GM12878 (cell line): ENCODE results near the gene CS. TPM values are rescaled to one million over a fixed set of nuclear protein-coding genes. Genes with fewer than 3 reads are reported as not detected.

Source experiments
- ATAC-seq: fragments of 200-7000 bp; cut with Tn5 transposase; 3 replicates; pipeline ENCODE4 v1.9.1; 2020; ENCODE audit warnings: mild to moderate bottlenecking, moderate library complexity
- BruUV-seq: library from RNA; stranded (reverse); fragments of 400-500 nt; replicated peaks from 2 replicates; lab custom pipeline; 2021; lab: Mats Ljungman, UMichigan
- CTCF ChIA-PET: fragments of 300-600 bp; sonication (Branson Sonifier 250); formaldehyde crosslinking; extraction: SDS; loops from one replicate; lab custom pipeline; 2021; ENCODE audit warnings: inconsistent platforms; lab: Yijun Ruan, JAX
- POLR2A ChIA-PET: fragments of 350-600 bp; formaldehyde crosslinking; extraction: SDS; loops from one replicate; lab custom pipeline; 2021; ENCODE audit warnings: inconsistent platforms; lab: Charles Lee
- RAD21 ChIA-PET: fragments of 300-600 bp; sonication (Branson Sonifier 250); formaldehyde crosslinking; loops from one replicate; lab custom pipeline; 2023; ENCODE audit warnings: antibody characterized with exemption; ENCODE audit not compliant: unreplicated experiment; lab: Charles Lee
- SMC1A ChIA-PET: fragments of 300-600 bp; sonication (Branson Sonifier 250); formaldehyde crosslinking; loops from one replicate; lab custom pipeline; 2023; ENCODE audit not compliant: unreplicated experiment, uncharacterized antibody; lab: Charles Lee
- DNase-seq: peaks from one replicate; pipeline ENCODE4 v3.0.0-alpha.2; 2011; ENCODE audit warnings: low read depth, low spot score
- FAIRE-seq: peaks from 3 replicates; lab custom pipeline; 2011; peaks lifted over from hg19 to GRCh38; lab: Jason Lieb, UNC
- H2AFZ ChIP-seq: 2 replicates; pipeline ENCODE4 v1.6.0; 2011; ENCODE audit warnings: low read depth, low read length, control low read depth; ENCODE audit not compliant: control insufficient read depth
- H3K27ac ChIP-seq: 2 replicates; pipeline ENCODE4 v1.5.1; 2011; ENCODE audit warnings: control low read depth; ENCODE audit not compliant: control insufficient read depth, insufficient read depth
- H3K27me3 ChIP-seq, 2 experiments: replicated peaks in 1 of 2; 2 replicates each; pipeline versions ENCODE4 v1.6.0 to v1.6.1; 2011; ENCODE audit warnings: low read length in 1 of 2; ENCODE audit not compliant: control insufficient read depth in 2 of 2, insufficient read depth in 2 of 2
- H3K36me3 ChIP-seq, 2 experiments: 2 replicates each; pipeline ENCODE4 v1.5.1; 2011; ENCODE audit warnings: low read length in 1 of 2; ENCODE audit not compliant: control insufficient read depth in 2 of 2, insufficient read depth in 2 of 2
- H3K4me1 ChIP-seq: 2 replicates; pipeline ENCODE4 v1.6.1; 2011; ENCODE audit warnings: mild to moderate bottlenecking, low read length, moderate library complexity, mixed read lengths; ENCODE audit not compliant: control insufficient read depth, insufficient read depth
- H3K4me2 ChIP-seq: 2 replicates; pipeline ENCODE4 v1.6.0; 2011; ENCODE audit warnings: control low read depth; ENCODE audit not compliant: control insufficient read depth, insufficient read depth
- H3K4me3 ChIP-seq: fragments of 200-600 bp; sonication (generic); 2 replicates; pipeline ENCODE4 v1.5.1; 2016
- H3K79me2 ChIP-seq: 2 replicates; pipeline ENCODE4 v1.6.0; 2011; ENCODE audit warnings: low read length; ENCODE audit not compliant: control insufficient read depth, insufficient read depth
- H3K9ac ChIP-seq: 2 replicates; pipeline ENCODE4 v1.8.0; 2011; ENCODE audit warnings: low read length, control low read depth, mixed read lengths; ENCODE audit not compliant: control insufficient read depth, insufficient read depth
- H3K9me3 ChIP-seq: replicated peaks from 3 replicates; pipeline ENCODE4 v1.5.1; 2011; ENCODE audit warnings: mild to moderate bottlenecking, low read length; ENCODE audit not compliant: control insufficient read depth, insufficient read depth
- H4K20me1 ChIP-seq: 2 replicates; pipeline ENCODE4 v1.6.0; 2011; ENCODE audit not compliant: control insufficient read depth, insufficient read depth
- ATF7 ChIP-seq: fragments of 450-650 bp; IDR thresholded peaks from 2 replicates; pipeline ENCODE4 v1.6.1; 2016; ENCODE audit warnings: low read depth, mild to moderate bottlenecking
- HDAC2 ChIP-seq: fragments of 200-600 bp; sonication (generic); IDR thresholded peaks from 2 replicates; pipeline ENCODE4 v1.6.1; 2017
- WGBS: methylation state at CpG from one replicate; pipeline ENCODE4 v1.1.6; 2016; ENCODE audit warnings: low lambda C conversion rate; ENCODE audit not compliant: insufficient replicate concordance, insufficient coverage; ENCODE audit errors: missing lambda C conversion rate; 5-methylcytosine and 5-hydroxymethylcytosine counted together
- in situ Hi-C: fragments of 300-500 bp; cut with MboI; formaldehyde crosslinking; loops from 9 replicates; pipeline ENCODE4 v1.14.3; 2018; ENCODE audit warnings: mixed read lengths
- intact Hi-C: fragments of 100-400 bp; cut with micrococcal nuclease; formaldehyde crosslinking; loops from one replicate; pipeline ENCODE4 v1.14.2; 2022; ENCODE audit not compliant: unreplicated experiment
- polyA plus RNA-seq, 11 experiments: library from polyadenylated mRNA; depleted of rRNA in 4 of 11; unstranded in 6 of 11; stranded (reverse) in 5 of 11; fragments of >200 nt; fragmentation: Nextera tagmentation in 4 of 11; fragmentation: Illumina TruSeq in 1 of 11; extraction: Ambion mirVana in 4 of 11; extraction: Trizol in 1 of 11; gene quantifications; 1 replicate in 1 of 11; 2 replicates in 10 of 11; pipeline versions ENCODE4 v1.2.1 to v1.2.3, GENCODE V29; 2011 to 2016; ENCODE audit warnings: inconsistent platforms in 2 of 11, missing spikeins in 2 of 11, low read depth in 1 of 11
- total RNA-seq, 4 experiments: library from RNA; depleted of rRNA in 3 of 4; stranded (reverse); fragments of >200 nt in 3 of 4; fragmentation: Illumina TruSeq in 1 of 4; extraction: Trizol in 1 of 4; gene quantifications; 2 replicates each; pipeline versions ENCODE4 v1.2.1 to v1.2.3, GENCODE V29; 2013 to 2021
- TF ChIP-seq, protein P1 (sequence below): IDR thresholded peaks from 2 replicates; pipeline ENCODE4 v1.6.1; 2012; ENCODE audit warnings: low read depth, low read length, improper control_type of control experiment
- TF ChIP-seq, protein P2 (sequence below): fragments of 450-650 bp; IDR thresholded peaks from 2 replicates; pipeline ENCODE4 v1.6.1; 2016; ENCODE audit warnings: mild to moderate bottlenecking

CS gene
- total and polyA plus RNA-seq, 10 of the 15 experiments (the other 5 are each of a cell fraction or from before 2014, with no cell fraction given): 64.9 to 276 (median 139) TPM

GRCh38 chr12:56298828-56299227, 1.3 kb downstream of the CS start:
- Histone ChIP-seq H4K20me1 (no peaks in the 10 kb centered on the region), H3K4me2 (peak overlapping the region; percentile 70), H2AFZ (peak overlapping the region; percentile 79; the same call in 1 of the 2 replicates), H3K27ac (peak overlapping the region; percentile 75), H3K27me3 (no peaks in the 10 kb centered on the region), H3K9ac (peak overlapping the region; percentile 81; the same call in 1 of the 2 replicates), H3K36me3 (0 out of 4 replicates have a peak, but pooled peaks cover 0 to under 1% of the 10 kb centered on the region in 2 experiments), H3K4me3 (peak overlapping the region; percentile 93), H3K4me1 (peaks cover 32% of the 10 kb centered on the region), H3K79me2 (peaks cover 55% of the 10 kb centered on the region), H3K9me3 (no peaks in the 10 kb centered on the region)
- SMC1A ChIA-PET: interaction anchor here (1.0 to 2.8 kb wide), 8 partner anchors 10 to 165 kb away, joined by 3 to 14 read pairs (median 4); partner anchors contain the start of gene PAN2
- in situ Hi-C loops: no loop called here
- ATAC-seq (no peak), DNase-seq (no peak), FAIRE-seq (no peak)
- WGBS: 58% methylated on average over 5 of the region's 5 CpGs
- CTCF ChIA-PET: interaction anchor here (0.5 to 2.0 kb wide), 12 partner anchors 9 to 373 kb away, joined by 3 to 7 read pairs (median 3); partner anchors contain the start of genes ANKRD52, CNPY2, COQ10A and RNF41
- intact Hi-C loops: no loop called here
- TF ChIP-seq, protein P1, sequence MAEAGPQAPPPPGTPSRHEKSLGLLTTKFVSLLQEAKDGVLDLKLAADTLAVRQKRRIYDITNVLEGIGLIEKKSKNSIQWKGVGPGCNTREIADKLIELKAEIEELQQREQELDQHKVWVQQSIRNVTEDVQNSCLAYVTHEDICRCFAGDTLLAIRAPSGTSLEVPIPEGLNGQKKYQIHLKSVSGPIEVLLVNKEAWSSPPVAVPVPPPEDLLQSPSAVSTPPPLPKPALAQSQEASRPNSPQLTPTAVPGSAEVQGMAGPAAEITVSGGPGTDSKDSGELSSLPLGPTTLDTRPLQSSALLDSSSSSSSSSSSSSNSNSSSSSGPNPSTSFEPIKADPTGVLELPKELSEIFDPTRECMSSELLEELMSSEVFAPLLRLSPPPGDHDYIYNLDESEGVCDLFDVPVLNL: no peak
- no peak for TF ChIP-seq ATF7
- TF ChIP-seq HDAC2: no peak
- TF ChIP-seq, protein P2, sequence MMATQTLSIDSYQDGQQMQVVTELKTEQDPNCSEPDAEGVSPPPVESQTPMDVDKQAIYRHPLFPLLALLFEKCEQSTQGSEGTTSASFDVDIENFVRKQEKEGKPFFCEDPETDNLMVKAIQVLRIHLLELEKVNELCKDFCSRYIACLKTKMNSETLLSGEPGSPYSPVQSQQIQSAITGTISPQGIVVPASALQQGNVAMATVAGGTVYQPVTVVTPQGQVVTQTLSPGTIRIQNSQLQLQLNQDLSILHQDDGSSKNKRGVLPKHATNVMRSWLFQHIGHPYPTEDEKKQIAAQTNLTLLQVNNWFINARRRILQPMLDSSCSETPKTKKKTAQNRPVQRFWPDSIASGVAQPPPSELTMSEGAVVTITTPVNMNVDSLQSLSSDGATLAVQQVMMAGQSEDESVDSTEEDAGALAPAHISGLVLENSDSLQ: peak; percentile 89
- no TSS peak for BruUV-seq
- RAD21 ChIA-PET: interaction anchor here (0.8 to 1.4 kb wide), 4 partner anchors 32 to 166 kb away, joined by 3 to 5 read pairs (median 4); partner anchors contain the start of gene COQ10A
- POLR2A ChIA-PET: interaction anchor here (1.0 to 2.2 kb wide), 9 partner anchors 9 to 152 kb away, joined by 3 to 8 read pairs (median 4); partner anchors contain the start of genes CNPY2, COQ10A, IL23A and PAN2
